LNCaP clone FGC (cell line): Measurements from ENCODE around the gene BRIP1.
"Not testable (repeated sequence)": the region's sequence is repeated elsewhere in the genome, so short reads cannot be mapped to it uniquely, and the experiment has no call there.

Experiments used
- DNase-seq: peaks from one replicate; pipeline ENCODE4 v3.0.0-alpha.2; 2011; ENCODE audit warnings: low read depth
- H3K4me3 ChIP-seq: 2 replicates; pipeline ENCODE4 v1.5.1; 2011; ENCODE audit warnings: mild to moderate bottlenecking, low read depth, low read length, control low read depth
- CTCF ChIP-seq: IDR thresholded peaks from 2 replicates; pipeline ENCODE4 v1.5.1; 2012; ENCODE audit warnings: mild to moderate bottlenecking; ENCODE audit not compliant: control insufficient read depth, insufficient read depth; ENCODE audit errors: extremely low read depth

Gene BRIP1

GRCh38 chr17:61732169-61732568 lies 131.2 kb downstream of the BRIP1 start:
- DNase-seq = no peak
- no peak for TF ChIP-seq CTCF
- H3K4me3 ChIP-seq = no peak overlapping the region

GRCh38 chr17:61731330-61731729 lies 132.0 kb downstream of the BRIP1 start:
- no peak for TF ChIP-seq CTCF
- DNase-seq = no peak

GRCh38 chr17:61729690-61730268 lies 133.5 kb downstream of the BRIP1 start:
- TF ChIP-seq CTCF = no peak
- no peak for DNase-seq
- H3K4me3 ChIP-seq = no peak overlapping the region

More at GRCh38 chr17:61731330-61731729, 132.0 kb downstream of the BRIP1 start:
- H3K4me3 ChIP-seq = no peak overlapping the region

GRCh38 chr17:61728297-61728836 lies 135.0 kb downstream of the BRIP1 start:
- no peak for DNase-seq
- TF ChIP-seq CTCF = no peak

GRCh38 chr17:61727798-61728197 lies 135.5 kb downstream of the BRIP1 start:
- H3K4me3 ChIP-seq, DNase-seq: not testable (repeated sequence)

More at GRCh38 chr17:61728297-61728836, 135.0 kb downstream of the BRIP1 start:
- H3K4me3 ChIP-seq = no peak overlapping the region

GRCh38 chr17:61726977-61727376 lies 136.4 kb downstream of the BRIP1 start:
- no peak overlapping the region for H3K4me3 ChIP-seq
- DNase-seq = no peak

GRCh38 chr17:61724777-61725176 lies 138.6 kb downstream of the BRIP1 start:
- H3K4me3 ChIP-seq = no peak overlapping the region
- no peak for TF ChIP-seq CTCF
- DNase-seq = no peak

More at GRCh38 chr17:61726977-61727376, 136.4 kb downstream of the BRIP1 start:
- no peak for TF ChIP-seq CTCF
